Lower leg skin (tissue), 4 donors: ENCODE data around the gene CIPC. TPM values are rescaled to one million over a fixed set of nuclear protein-coding genes. Genes with fewer than 3 reads are reported as not detected.

Source experiments
- DNase-seq, 2 donors: peaks; one replicate each; pipeline ENCODE4 v3.0.0-alpha.2; 2019; ENCODE audit warnings: low spot score in 2 of 2
- H3K4me3 ChIP-seq: fragments of 200-600 bp; sonication (generic); 2 replicates; pipeline ENCODE4 v1.5.1; 2017; ENCODE audit warnings: mild to moderate bottlenecking, low read depth; ENCODE audit not compliant: poor library complexity, severe bottlenecking
- POLR2A ChIP-seq, 2 donors: fragments of 450-650 bp; IDR thresholded peaks; one replicate each; pipeline ENCODE4 v1.6.1; 2016 to 2017; ENCODE audit warnings: antibody characterized with exemption in 2 of 2, mild to moderate bottlenecking in 1 of 2, moderate library complexity in 1 of 2
- WGBS, 2 donors: methylation state at CpG; one replicate each; pipeline ENCODE4 v1.1.5; 2018; 5-methylcytosine and 5-hydroxymethylcytosine counted together
- intact Hi-C: fragments of 100-400 bp; cut with DNase I; formaldehyde crosslinking; loops from one replicate; pipeline ENCODE4 v1.15.0; 2023; ENCODE audit warnings: low total_unique reads
- total RNA-seq, 4 donors: library from RNA; depleted of rRNA; stranded (reverse); fragments of >200 nt; gene quantifications; one replicate each; pipeline ENCODE4 v1.1.0, GENCODE V29; 2016
- TF ChIP-seq, protein P1 (sequence below), 3 donors: fragments of 450-650 bp; IDR thresholded peaks; one replicate each; pipeline ENCODE4 v1.5.1; 2016; ENCODE audit warnings: antibody characterized with exemption in 3 of 3, mild to moderate bottlenecking in 3 of 3, moderate library complexity in 2 of 3

Gene CIPC
- total RNA-seq, 4 donors from 2014 or later = 36.6 to 60.0 (median 52.1) TPM

DNA sequence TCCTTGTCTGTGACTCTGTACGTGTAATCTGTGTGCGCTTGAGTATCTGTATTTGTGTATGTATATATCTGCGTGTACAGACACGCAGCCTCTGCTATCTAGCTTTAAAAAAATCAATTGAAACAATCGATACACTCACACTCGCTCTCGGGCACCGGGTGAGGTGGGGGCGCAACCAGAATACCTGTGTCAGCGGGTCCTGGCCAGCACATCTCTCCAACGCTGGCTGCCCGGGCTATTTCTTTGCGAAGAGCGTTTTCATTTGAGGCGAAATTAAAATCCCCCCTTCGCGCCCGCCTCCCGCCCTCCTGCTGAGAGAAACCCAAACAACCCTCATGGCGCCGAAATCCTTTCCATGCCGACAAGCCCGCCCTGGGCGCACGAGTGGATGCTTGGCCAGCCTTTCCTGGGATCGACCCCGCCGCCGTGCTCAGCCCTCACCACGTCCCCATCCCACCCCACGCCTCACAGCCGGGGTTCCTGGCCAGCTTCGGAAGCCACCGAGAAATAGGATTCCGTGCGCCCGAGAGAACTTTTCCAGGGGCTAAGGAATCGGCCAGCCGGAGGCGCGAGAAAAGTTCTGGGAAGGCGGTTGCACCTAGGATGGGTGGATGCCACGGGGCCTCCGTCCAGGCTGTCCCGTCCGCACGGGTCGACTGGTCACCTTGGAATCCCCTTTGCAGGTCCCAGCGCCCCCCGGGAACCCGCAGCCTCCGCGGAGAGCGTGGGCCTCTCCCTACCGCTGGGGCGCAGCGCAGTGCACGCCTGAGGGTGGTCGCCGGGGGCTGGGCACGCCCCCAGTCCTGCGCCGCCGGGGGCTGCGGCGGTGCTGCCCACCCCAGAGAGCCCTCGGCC is 42.5 kb downstream of the CIPC start:
- DNase-seq = no peak
- no peak for TF ChIP-seq POLR2A (IDR thresholded peaks at IDR 0.05)
- TF ChIP-seq, protein P1, sequence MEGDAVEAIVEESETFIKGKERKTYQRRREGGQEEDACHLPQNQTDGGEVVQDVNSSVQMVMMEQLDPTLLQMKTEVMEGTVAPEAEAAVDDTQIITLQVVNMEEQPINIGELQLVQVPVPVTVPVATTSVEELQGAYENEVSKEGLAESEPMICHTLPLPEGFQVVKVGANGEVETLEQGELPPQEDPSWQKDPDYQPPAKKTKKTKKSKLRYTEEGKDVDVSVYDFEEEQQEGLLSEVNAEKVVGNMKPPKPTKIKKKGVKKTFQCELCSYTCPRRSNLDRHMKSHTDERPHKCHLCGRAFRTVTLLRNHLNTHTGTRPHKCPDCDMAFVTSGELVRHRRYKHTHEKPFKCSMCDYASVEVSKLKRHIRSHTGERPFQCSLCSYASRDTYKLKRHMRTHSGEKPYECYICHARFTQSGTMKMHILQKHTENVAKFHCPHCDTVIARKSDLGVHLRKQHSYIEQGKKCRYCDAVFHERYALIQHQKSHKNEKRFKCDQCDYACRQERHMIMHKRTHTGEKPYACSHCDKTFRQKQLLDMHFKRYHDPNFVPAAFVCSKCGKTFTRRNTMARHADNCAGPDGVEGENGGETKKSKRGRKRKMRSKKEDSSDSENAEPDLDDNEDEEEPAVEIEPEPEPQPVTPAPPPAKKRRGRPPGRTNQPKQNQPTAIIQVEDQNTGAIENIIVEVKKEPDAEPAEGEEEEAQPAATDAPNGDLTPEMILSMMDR (IDR thresholded peaks at IDR 0.05) = no peak
- intact Hi-C loops = no loop called here
- H3K4me3 ChIP-seq = no peak overlapping the region
- 1 to 5% methylated on average over 36 to 43 of the region's 67 CpGs for WGBS, 2 donors

DNA sequence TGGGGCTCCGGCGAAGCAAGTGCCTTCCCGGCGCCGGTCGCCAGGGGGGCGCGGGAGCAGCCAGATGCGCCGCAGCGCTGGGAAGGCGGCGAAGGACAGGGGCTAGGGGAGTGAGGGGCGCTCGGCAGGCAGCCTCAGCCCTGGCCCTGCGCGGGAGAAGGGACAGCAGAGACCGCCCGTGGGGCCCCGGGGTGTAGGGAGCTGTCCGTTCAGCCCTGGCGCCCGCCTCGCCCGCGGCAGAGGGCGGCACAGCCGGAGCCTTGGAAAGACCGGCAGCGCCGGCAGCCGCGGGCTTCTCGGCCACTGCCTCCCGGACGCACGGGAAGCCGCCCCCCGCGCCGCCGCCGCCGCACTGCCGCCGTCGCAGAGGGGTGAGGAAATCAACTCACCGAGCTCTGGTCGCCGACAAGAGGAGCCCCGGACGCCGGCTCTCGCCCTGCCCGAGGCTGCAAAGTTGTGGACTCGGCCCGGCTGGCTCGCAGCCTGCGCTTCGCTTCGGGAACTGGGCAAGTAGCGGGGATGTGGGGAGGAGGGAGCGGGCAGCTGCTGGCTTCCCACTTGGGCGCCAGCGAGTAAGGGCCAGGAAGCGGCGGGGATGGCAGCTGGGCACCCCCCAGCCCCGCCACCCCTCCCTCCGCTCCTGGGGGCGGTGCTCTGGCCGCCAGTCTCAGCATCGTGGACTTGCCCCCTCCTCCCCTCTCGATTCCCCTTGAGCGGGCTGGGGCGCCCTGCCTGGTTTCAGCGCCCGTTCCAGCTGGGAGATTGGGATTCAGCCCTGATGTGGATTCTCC is 43.4 kb downstream of the CIPC start, which contains the start of gene ZDHHC22:
Gene ZDHHC22, minus strand, starts transcription at position 578 of the 791 bp plus-strand sequence. CDS start 2,053 bp downstream, outside the sequence.
- TF ChIP-seq POLR2A (IDR thresholded peaks at IDR 0.05) = no peak
- TF ChIP-seq, protein P1 (IDR thresholded peaks at IDR 0.05) = no peak
- H3K4me3 ChIP-seq = no peak within 1 kb of the TSS
- 0 to 1% methylated on average over 10 to 14 of the region's 77 CpGs for WGBS, 2 donors
- intact Hi-C loops = no loop called here
- DNase-seq = no peak

DNA sequence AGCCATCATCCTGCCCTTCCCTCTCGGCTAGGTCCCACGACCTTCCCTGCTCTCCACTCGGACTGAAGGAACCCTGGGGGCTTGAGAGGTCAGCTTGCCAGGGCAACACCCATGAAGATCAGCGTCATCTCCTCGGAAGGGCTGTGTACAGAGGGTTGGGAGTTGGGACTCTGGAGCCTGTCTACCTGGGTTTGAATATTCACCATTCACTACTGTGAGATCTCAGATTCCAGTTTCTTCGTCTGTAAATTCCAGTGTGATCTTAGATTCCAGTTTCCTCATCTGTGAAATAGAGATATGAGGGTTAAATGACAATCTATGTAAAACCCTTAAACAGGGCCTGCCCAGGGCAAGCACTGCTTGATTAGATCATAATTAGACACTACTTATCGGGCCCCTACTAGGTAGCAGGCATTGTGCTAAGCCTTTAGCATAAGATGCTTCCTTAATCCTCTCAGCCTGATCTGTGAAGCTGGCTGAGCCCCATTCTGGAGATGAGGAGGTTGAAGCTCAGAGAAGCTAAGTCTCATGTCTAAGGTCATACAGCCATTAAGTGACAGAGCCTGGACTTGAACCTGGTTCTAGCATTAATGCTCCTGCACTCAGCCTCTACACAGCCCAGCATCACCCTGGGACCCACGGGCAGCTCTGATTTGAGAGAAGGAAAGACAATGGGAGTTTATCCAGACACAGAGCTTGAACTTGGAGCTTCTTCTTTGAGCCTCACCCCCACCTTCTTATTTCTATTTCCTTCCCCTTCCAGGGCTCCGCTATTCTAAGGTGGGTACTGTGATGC is 44.1 kb downstream of the CIPC start:
- WGBS, 2 donors = 11 to 17% methylated on average over 9 of the region's 9 CpGs
- no peak overlapping the region for H3K4me3 ChIP-seq
- no peak for DNase-seq
- no peak for TF ChIP-seq POLR2A (IDR thresholded peaks at IDR 0.05)
- TF ChIP-seq, protein P1 (IDR thresholded peaks at IDR 0.05) = no peak
- intact Hi-C loops = no loop called here

DNA sequence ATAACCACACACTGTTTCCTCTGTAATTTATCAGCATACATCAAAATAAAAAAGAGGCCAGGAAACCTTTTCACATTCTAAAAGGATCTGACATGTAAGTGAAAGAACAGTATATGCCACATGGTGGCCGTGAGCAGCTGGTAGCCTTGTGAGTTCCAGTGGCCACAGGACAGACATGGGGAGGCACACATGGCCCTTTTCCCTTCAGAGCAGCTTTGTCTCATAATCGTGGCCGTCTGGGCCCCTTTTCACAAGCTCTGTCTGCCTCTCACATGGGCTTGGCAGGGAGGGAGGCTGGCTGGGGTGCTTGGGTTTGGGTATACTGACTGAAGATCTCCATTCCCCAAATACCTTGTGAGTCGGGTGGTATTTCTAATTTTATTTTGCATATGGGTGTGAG is 45.0 kb downstream of the CIPC start:
- TF ChIP-seq, protein P1 (IDR thresholded peaks at IDR 0.05) = no peak
- TF ChIP-seq POLR2A (IDR thresholded peaks at IDR 0.05) = no peak
- 4 to 21% methylated on average over 4 of the region's 4 CpGs for WGBS, 2 donors
- no peak overlapping the region for H3K4me3 ChIP-seq
- intact Hi-C loops = no loop called here
- DNase-seq = no peak

DNA sequence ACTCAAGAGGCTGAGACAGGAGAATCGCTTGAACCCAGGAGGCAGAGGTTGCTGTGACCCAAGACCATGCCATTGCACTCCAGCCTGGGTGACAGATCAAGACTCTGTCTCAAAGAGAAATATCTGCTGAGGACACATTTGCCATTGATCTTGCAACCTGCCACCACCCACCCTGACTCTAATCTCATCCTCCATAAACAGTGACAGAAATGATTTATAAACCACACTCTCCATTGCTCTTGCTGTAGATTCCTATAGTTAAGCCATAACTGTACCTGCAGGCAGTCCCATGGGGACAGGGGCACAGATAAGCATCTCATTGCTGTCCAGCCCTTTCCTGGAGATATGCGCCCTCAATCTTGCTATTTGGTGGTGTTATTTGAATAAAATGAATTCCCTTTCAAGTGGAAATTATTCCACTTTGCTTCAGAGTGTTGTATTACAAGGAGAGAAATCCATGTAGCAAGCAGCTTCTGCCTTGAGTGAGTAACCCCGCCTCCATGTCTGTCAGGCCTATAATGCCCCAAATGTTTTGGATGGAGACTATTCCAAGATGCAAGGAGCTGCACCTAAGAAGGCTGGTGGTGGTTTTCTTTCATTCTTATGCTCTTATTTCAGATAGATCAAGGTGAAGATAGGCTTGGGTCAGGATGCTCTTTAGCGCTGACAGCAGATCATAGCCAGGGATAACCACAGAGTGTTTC is 46.5 kb downstream of the CIPC start:
- 65 to 67% methylated on average over 4 of the region's 4 CpGs for WGBS, 2 donors
- DNase-seq = no peak
- H3K4me3 ChIP-seq = no peak overlapping the region
- TF ChIP-seq POLR2A (IDR thresholded peaks at IDR 0.05) = no peak
- TF ChIP-seq, protein P1 (IDR thresholded peaks at IDR 0.05) = no peak
- intact Hi-C loops = no loop called here
